NCI-H82 (cell line): ENCODE measurements around the gene MCMBP.
"Not testable (repeated sequence)": the region's sequence is repeated elsewhere in the genome, so short reads cannot be mapped to it uniquely, and the experiment has no call there.

Experiments used
- DNase-seq: peaks from one replicate; lab custom pipeline; 2025; lab: John Stamatoyannopoulos, UW

The MCMBP gene

GRCh38 chr10:119878524-119878923 lies 5.9 kb upstream of the MCMBP start:
- DNase-seq = no peak

GRCh38 chr10:119872860-119873681 lies 428 bp upstream of the MCMBP start:
- peak; percentile 89 for DNase-seq

- peak; percentile 39 for DNase-seq
These were observed 598 bp downstream of the MCMBP start for GRCh38 chr10:119871881-119872609.

- not testable (repeated sequence) for DNase-seq
These were observed 3.2 kb downstream of the MCMBP start for GRCh38 chr10:119869398-119869797.

- DNase-seq = no peak
These were observed 5.3 kb downstream of the MCMBP start for GRCh38 chr10:119867317-119867716.

GRCh38 chr10:119865699-119866240 lies 6.9 kb downstream of the MCMBP start:
- DNase-seq = no peak

GRCh38 chr10:119863951-119864565 lies 8.6 kb downstream of the MCMBP start:
- DNase-seq = no peak

- no peak for DNase-seq
These were observed 10.1 kb downstream of the MCMBP start for GRCh38 chr10:119862524-119862923.

DNA sequence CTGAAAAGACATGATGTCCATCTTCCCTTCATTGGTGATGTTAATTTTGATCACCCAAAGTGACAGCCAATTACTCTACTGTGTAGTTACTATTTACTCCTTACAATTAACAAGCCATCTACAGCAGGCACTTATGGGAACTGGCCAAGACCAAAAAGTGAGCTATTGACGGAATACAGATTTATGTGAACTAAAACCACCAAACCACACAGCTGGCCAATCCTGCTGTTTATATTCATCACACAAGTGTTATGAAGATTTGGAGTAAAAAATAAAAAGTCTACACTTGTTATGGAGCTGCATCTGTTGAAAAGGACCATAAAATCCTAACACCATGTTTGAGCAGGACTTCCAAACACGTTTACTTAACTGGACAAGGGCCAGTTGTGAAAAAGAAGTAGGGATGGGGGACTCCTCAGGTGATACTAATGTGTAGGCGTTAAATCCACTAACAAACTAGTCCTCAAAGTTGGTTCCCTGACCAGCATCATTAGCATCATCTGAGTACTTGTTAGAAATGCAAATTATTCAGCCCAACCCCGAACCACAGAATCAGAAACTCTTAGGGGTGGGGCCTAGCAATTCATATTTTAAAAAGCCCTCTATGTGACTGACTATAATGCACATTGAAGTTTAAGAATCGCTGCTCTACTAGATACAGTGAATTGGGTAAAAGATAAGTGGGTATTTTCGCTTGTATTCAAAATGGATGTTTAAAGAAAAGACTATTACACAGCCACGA lies 11.6 kb downstream of the MCMBP start:
- no peak for DNase-seq

- peak; percentile 48 for DNase-seq
These were observed 13.0 kb downstream of the MCMBP start for GRCh38 chr10:119859420-119860258.

DNA sequence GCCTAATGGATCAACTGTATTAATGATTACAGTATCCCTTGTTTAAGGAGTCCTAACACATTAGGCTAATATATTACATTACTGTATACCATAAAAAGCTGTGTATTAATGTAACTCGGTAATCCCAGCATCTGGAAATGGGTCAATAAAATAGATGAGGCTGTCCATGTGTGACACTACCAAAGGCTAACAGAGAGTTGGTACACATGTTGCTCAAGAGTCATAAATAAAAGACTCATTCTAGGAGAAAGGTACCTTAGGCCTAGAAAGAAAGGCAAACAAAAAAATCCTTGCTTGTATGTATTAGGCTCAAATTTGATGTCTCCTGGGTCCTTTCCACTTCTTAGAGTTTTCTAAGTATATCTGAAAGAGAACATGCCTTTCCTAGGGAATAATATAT lies 14.6 kb downstream of the MCMBP start:
- no peak for DNase-seq

DNA sequence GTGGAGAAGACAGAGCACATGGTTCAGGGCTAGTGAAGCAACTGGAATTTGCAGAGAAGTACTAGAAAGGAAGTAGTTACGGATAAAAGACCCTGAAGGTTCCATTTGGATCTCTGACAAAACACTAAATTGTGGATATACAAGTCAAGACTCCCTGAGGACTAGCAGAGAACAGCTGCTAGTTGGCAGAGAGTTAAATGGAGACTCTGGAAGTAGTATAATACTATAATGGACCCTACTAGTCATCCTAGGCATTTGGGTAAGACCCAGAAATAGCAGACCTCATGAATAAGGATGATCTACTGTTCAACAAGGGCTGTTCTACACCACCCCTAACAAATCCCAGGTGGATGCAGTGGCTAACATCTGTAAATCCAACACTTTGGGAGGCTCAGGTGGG lies 19.1 kb downstream of the MCMBP start:
- no peak for DNase-seq

- DNase-seq = no peak
These were observed 19.8 kb downstream of the MCMBP start for GRCh38 chr10:119852822-119853221.

DNA sequence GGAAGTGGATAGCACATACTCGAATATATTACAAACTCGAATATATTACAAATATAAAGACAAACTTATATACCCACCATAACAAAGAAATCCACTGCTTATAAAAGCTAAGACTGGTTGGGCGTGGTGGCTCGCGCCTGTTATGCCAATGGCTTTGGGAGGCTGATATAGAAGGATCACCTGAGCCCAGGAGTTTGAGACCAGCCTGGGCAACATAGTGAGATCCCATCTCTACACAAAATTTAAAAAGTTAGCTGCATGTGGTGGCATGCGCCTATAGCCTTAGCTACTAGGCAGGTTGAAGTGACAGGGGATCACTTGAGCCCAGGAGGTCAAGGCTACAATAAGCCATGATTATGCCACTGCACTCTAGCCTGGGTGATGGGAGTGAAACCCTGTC lies 20.4 kb downstream of the MCMBP start:
- no peak for DNase-seq

- DNase-seq = no peak
These were observed 22.7 kb downstream of the MCMBP start for GRCh38 chr10:119849944-119850343.

GRCh38 chr10:119849031-119849789 lies 23.4 kb downstream of the MCMBP start:
- no peak for DNase-seq

- no peak for DNase-seq
These were observed 27.0 kb downstream of the MCMBP start for GRCh38 chr10:119845656-119846055.

GRCh38 chr10:119834188-119834587 lies 38.5 kb downstream of the MCMBP start:
- no peak for DNase-seq

DNA sequence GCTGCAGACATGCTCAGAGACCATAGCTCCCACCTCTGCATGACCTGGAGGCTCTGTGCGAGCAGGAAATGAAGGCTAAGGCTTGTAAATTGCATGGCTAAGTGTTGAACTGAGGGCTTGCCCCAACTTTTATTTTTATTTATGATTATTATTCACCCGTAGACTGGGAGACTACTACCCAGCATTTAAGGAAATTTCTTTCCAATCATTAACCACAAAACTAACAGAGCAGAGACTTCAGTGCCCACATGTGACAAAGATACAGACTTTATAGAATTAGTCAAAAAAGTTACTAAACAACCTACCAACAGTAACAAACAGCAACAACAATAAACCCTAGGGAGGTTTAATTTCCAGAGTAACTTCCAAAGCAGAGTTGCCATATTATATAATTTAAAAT lies 39.7 kb downstream of the MCMBP start:
- DNase-seq = no peak

GRCh38 chr10:119831656-119832055 lies 41.0 kb downstream of the MCMBP start:
- no peak for DNase-seq
